Neural cell (in vitro differentiated cells): ENCODE data around the gene IFIT1B. TPM values are rescaled to one million over a fixed set of nuclear protein-coding genes. Genes with fewer than 3 reads are reported as not detected.
"Not testable (repeated sequence)": the region's sequence is repeated elsewhere in the genome, so short reads cannot be mapped to it uniquely, and the experiment has no call there.

ENCODE experiments used
- H2AFZ ChIP-seq: fragments of 200-600, 300-800 bp; sonication (generic), shearing (Covaris generic); 2 replicates; pipeline ENCODE4 v1.6.0; 2014; ENCODE audit warnings: low read depth, mild to moderate bottlenecking, antibody characterized with exemption, low read length, moderate library complexity
- H3F3A ChIP-seq: fragments of 200-600 bp; shearing (Covaris generic); 2 replicates; pipeline ENCODE4 v1.6.1; 2016; ENCODE audit warnings: mild to moderate bottlenecking, moderate library complexity, mixed read lengths, antibody characterized with exemption, low read length; ENCODE audit not compliant: insufficient read depth, poor library complexity, severe bottlenecking
- H3K27ac ChIP-seq: fragments of 200-600, 300-800 bp; sonication (generic), shearing (Covaris generic); 2 replicates; pipeline ENCODE4 v1.5.1; 2014; ENCODE audit warnings: mild to moderate bottlenecking, low read length, moderate library complexity
- H3K27me3 ChIP-seq: fragments of 300-800, 200-600 bp; sonication (generic), shearing (Covaris generic); 2 replicates; pipeline ENCODE4 v1.6.0; 2014; ENCODE audit warnings: mild to moderate bottlenecking, low read depth, low read length, moderate library complexity; ENCODE audit not compliant: insufficient read depth
- H3K36me3 ChIP-seq: fragments of 300-800, 200-600 bp; sonication (generic), shearing (Covaris generic); 2 replicates; pipeline ENCODE4 v1.5.1; 2014; ENCODE audit warnings: mild to moderate bottlenecking, antibody characterized with exemption, low read length, moderate library complexity; ENCODE audit not compliant: insufficient read depth
- H3K4me2 ChIP-seq: fragments of 300-800, 200-600 bp; sonication (generic), shearing (Covaris generic); 2 replicates; pipeline ENCODE4 v1.6.0; 2014; ENCODE audit warnings: mild to moderate bottlenecking, low read length
- H3K4me3 ChIP-seq: fragments of 300-800, 200-600 bp; sonication (generic), shearing (Covaris generic); 2 replicates; pipeline ENCODE4 v1.5.1; 2014; ENCODE audit warnings: mild to moderate bottlenecking, low read length, moderate library complexity
- H3K79me2 ChIP-seq: fragments of 200-600 bp; shearing (Covaris generic); replicated peaks from 2 replicates; pipeline ENCODE4 v1.6.0; 2014; ENCODE audit warnings: mild to moderate bottlenecking, low read length, moderate library complexity; ENCODE audit not compliant: insufficient read depth
- H3K9ac ChIP-seq: fragments of 300-800, 200-600 bp; sonication (generic), shearing (Covaris generic); 2 replicates; pipeline ENCODE4 v1.6.1; 2016; ENCODE audit warnings: mild to moderate bottlenecking, low read length, mixed read lengths
- H3K9me2 ChIP-seq: fragments of 200-600 bp; shearing (Covaris generic); 2 replicates; pipeline ENCODE4 v1.6.1; 2016; ENCODE audit warnings: mild to moderate bottlenecking, low read length, mixed read lengths; ENCODE audit not compliant: insufficient read depth
- H3K9me3 ChIP-seq: fragments of 200-600, 300-800 bp; sonication (generic), shearing (Covaris generic); 2 replicates; pipeline ENCODE4 v1.6.1; 2016; ENCODE audit warnings: mild to moderate bottlenecking, mixed run types, low read length, moderate library complexity, mixed read lengths
- H4K20me1 ChIP-seq: fragments of 200-600 bp; shearing (Covaris generic); 2 replicates; pipeline ENCODE4 v1.6.1; 2016; ENCODE audit warnings: mild to moderate bottlenecking, mixed run types; ENCODE audit not compliant: insufficient read depth
- EP300 ChIP-seq: fragments of 450-650 bp; conservative IDR thresholded peaks from 2 replicates; pipeline ENCODE4 v1.6.1; 2014; ENCODE audit warnings: antibody characterized with exemption, mild to moderate bottlenecking, moderate library complexity; ENCODE audit not compliant: poor library complexity, severe bottlenecking
- EZH2 ChIP-seq: fragments of 200-600, 300-800 bp; shearing (Covaris generic), sonication (generic); IDR thresholded peaks from 2 replicates; pipeline ENCODE4 v1.6.1; 2014; ENCODE audit warnings: antibody characterized with exemption, low read length, borderline replicate concordance, mild to moderate bottlenecking; ENCODE audit not compliant: insufficient read depth, poor library complexity, severe bottlenecking
- MXI1 ChIP-seq: fragments of 450-650 bp; conservative IDR thresholded peaks from 2 replicates; pipeline ENCODE4 v1.6.1; 2014; ENCODE audit warnings: antibody characterized with exemption, mild to moderate bottlenecking; ENCODE audit not compliant: poor library complexity, severe bottlenecking
- POLR2AphosphoS5 ChIP-seq: IDR thresholded peaks from 2 replicates; pipeline ENCODE4 v1.6.1; 2012
- RAD21 ChIP-seq: fragments of 450-650 bp; conservative IDR thresholded peaks from 2 replicates; pipeline ENCODE4 v1.6.1; 2014; ENCODE audit warnings: antibody characterized with exemption, mild to moderate bottlenecking, moderate library complexity
- SMC3 ChIP-seq: fragments of 450-650 bp; conservative IDR thresholded peaks from 2 replicates; pipeline ENCODE4 v1.6.1; 2014; ENCODE audit warnings: antibody characterized with exemption, mild to moderate bottlenecking, moderate library complexity; ENCODE audit not compliant: poor library complexity
- TAF1 ChIP-seq: IDR thresholded peaks from 2 replicates; pipeline ENCODE4 v1.6.1; 2012; ENCODE audit warnings: low read depth
- polyA plus RNA-seq: library from polyadenylated mRNA; depleted of rRNA; stranded (reverse); fragments of >200 nt; gene quantifications from 2 replicates; pipeline ENCODE4 v1.2.3, GENCODE V29; 2014
- TF ChIP-seq, protein P1 (sequence below): fragments of 450-650 bp; IDR thresholded peaks from 2 replicates; pipeline ENCODE4 v1.5.1; 2014; ENCODE audit warnings: antibody characterized with exemption, mild to moderate bottlenecking, moderate library complexity; ENCODE audit not compliant: poor library complexity, severe bottlenecking
- TF ChIP-seq, protein P2 (sequence below): IDR thresholded peaks from 2 replicates; pipeline ENCODE4 v1.6.1; 2012; ENCODE audit warnings: borderline replicate concordance

Gene IFIT1B
- polyA plus RNA-seq, 1 donor from 2014 or later, result not detected

DNA sequence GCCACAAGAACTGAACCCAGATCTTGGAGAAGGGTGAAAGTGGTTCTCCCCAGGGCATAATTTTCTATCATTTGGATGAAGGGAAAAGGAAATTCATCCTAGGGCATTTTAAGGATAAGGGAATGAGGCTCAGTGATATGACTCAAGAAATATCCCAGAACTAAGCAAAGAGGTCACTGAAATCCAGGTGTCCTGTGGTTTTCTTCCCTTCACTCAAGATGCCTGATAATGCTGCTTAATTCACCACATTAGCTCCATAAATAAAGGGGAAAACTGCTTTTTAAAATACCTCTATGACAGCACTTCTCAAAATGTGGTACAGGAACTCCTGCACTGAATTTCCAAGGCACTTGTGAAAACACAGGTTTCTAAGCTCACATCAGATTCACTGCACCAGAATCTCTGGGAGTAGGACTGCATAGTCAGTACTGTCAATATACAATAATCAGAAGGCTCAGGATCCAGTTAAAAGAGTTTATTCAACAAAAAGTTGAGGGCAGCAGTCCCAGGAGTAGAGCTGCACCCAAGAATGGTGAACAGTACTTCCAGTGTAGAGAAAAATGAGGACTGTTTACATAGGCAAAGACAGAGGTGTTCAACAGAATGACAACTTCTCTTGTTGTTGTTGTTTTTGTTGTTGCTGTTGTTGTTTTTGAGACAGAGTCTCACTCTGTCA is 47.2 kb upstream of the IFIT1B start:
- H3K9me3 ChIP-seq, result no peaks in the 10 kb centered on the region
- no peaks in the 10 kb centered on the region for H4K20me1 ChIP-seq
- H3K9ac ChIP-seq, result no peak overlapping the region
- no peaks in the 10 kb centered on the region for H3K79me2 ChIP-seq
- no peak overlapping the region for H3K4me2 ChIP-seq
- no peaks in the 10 kb centered on the region for H3K36me3 ChIP-seq
- no peak overlapping the region for H3K4me3 ChIP-seq
- H2AFZ ChIP-seq, result no peak overlapping the region
- no peaks in the 10 kb centered on the region for H3K9me2 ChIP-seq
- H3K27ac ChIP-seq, result no peak overlapping the region
- TF ChIP-seq SMC3 (no peak), RAD21 (no peak), POLR2AphosphoS5 (no peak), EP300 (no peak), EZH2 (no peak), TAF1 (no peak), MXI1 (no peak)
- TF ChIP-seq, protein P1, sequence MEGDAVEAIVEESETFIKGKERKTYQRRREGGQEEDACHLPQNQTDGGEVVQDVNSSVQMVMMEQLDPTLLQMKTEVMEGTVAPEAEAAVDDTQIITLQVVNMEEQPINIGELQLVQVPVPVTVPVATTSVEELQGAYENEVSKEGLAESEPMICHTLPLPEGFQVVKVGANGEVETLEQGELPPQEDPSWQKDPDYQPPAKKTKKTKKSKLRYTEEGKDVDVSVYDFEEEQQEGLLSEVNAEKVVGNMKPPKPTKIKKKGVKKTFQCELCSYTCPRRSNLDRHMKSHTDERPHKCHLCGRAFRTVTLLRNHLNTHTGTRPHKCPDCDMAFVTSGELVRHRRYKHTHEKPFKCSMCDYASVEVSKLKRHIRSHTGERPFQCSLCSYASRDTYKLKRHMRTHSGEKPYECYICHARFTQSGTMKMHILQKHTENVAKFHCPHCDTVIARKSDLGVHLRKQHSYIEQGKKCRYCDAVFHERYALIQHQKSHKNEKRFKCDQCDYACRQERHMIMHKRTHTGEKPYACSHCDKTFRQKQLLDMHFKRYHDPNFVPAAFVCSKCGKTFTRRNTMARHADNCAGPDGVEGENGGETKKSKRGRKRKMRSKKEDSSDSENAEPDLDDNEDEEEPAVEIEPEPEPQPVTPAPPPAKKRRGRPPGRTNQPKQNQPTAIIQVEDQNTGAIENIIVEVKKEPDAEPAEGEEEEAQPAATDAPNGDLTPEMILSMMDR, result no peak
- TF ChIP-seq, protein P2, sequence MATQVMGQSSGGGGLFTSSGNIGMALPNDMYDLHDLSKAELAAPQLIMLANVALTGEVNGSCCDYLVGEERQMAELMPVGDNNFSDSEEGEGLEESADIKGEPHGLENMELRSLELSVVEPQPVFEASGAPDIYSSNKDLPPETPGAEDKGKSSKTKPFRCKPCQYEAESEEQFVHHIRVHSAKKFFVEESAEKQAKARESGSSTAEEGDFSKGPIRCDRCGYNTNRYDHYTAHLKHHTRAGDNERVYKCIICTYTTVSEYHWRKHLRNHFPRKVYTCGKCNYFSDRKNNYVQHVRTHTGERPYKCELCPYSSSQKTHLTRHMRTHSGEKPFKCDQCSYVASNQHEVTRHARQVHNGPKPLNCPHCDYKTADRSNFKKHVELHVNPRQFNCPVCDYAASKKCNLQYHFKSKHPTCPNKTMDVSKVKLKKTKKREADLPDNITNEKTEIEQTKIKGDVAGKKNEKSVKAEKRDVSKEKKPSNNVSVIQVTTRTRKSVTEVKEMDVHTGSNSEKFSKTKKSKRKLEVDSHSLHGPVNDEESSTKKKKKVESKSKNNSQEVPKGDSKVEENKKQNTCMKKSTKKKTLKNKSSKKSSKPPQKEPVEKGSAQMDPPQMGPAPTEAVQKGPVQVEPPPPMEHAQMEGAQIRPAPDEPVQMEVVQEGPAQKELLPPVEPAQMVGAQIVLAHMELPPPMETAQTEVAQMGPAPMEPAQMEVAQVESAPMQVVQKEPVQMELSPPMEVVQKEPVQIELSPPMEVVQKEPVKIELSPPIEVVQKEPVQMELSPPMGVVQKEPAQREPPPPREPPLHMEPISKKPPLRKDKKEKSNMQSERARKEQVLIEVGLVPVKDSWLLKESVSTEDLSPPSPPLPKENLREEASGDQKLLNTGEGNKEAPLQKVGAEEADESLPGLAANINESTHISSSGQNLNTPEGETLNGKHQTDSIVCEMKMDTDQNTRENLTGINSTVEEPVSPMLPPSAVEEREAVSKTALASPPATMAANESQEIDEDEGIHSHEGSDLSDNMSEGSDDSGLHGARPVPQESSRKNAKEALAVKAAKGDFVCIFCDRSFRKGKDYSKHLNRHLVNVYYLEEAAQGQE, result no peak
- H3F3A ChIP-seq, result no peaks in the 10 kb centered on the region
- H3K27me3 ChIP-seq, result no peaks in the 10 kb centered on the region

DNA sequence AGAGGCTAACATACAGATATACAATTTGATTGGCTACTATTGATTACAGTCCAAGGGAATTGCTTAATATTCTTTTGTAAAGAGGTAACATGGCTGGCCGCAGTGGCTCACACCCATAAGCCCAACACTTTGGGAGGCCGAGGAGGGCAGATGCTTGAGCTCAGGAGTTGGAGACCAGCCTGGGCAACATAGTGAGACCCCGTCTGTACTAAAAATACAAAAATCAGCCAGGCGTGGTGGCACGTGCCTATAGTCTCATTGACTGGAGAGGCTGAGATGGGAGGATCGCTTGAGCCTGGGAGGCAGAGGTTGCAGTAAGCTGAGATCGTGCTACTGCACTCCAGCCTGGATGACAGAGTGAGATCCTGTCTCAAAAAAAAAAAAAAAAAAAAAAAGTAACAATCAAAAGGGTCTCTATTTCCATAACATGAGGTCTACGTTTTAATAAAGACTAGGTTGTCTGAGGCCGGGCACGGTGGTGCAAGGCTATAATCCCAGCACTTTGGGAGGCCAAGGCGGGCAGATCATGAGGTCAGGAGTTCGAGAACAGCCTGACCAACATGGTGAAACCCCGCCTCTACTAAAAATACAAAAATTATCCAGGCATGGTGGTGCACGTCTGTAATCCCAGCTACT is 46.3 kb upstream of the IFIT1B start:
- H3K4me2 ChIP-seq, H3K27ac ChIP-seq, H3K9me3 ChIP-seq, H3K9me2 ChIP-seq, H3K9ac ChIP-seq, H4K20me1 ChIP-seq, H3K79me2 ChIP-seq, H3K27me3 ChIP-seq, H3K36me3 ChIP-seq, H3K4me3 ChIP-seq, H2AFZ ChIP-seq, H3F3A ChIP-seq: not testable (repeated sequence)
